Mucosa of descending colon (tissue), 3 donors: ENCODE results near the gene ZBTB46. TPM values are rescaled to one million over a fixed set of nuclear protein-coding genes. Genes with fewer than 3 reads are reported as not detected.

ENCODE experiments used
- ATAC-seq: fragments of 200-7000 bp; cut with Tn5 transposase; one replicate; pipeline ENCODE4 v1.9.1; 2020; ENCODE audit warnings: mild to moderate bottlenecking, moderate library complexity
- DNase-seq, 3 donors: peaks; one replicate each; pipeline ENCODE4 v3.0.0-alpha.2; 2020
- H3K36me3 ChIP-seq: fragments of 200-600 bp; one replicate; pipeline ENCODE4 v1.8.0; 2021; ENCODE audit warnings: low read depth, mild to moderate bottlenecking
- H3K4me1 ChIP-seq: fragments of 200-600 bp; one replicate; pipeline ENCODE4 v1.8.0; 2021; ENCODE audit warnings: low read depth, mild to moderate bottlenecking
- H3K4me3 ChIP-seq: fragments of 200-600 bp; one replicate; pipeline ENCODE4 v1.8.0; 2021; ENCODE audit warnings: mild to moderate bottlenecking
- H3K9me3 ChIP-seq: fragments of 200-600 bp; one replicate; pipeline ENCODE4 v1.8.0; 2021; ENCODE audit warnings: mild to moderate bottlenecking
- intact Hi-C, 2 donors: fragments of 100-400 bp; cut with DNase I in 1 of 2; cut with micrococcal nuclease in 1 of 2; formaldehyde crosslinking; loops; one replicate each; pipeline versions ENCODE4 v1.11.0 to v1.11.1; 2022; cut with DNase I, micrococcal nuclease
- total RNA-seq, 3 donors: library from RNA; stranded (reverse); fragmentation: NEBNext Ultra II Directional in 2 of 3; extraction: Animal tissue kit (Norgen Biotek cat#: 25700) in 2 of 3; gene quantifications; one replicate each; pipeline versions ENCODE4 v1.2.1 to v1.2.4, GENCODE V29; 2021 to 2023
- TF ChIP-seq, protein P1 (sequence below): fragments of 200-600 bp; IDR thresholded peaks from one replicate; pipeline ENCODE4 v1.8.0; 2022; ENCODE audit warnings: antibody characterized with exemption, mild to moderate bottlenecking
- donor health status: DM: no; HTN: no; CAD: no; lungs with moderate emphysema.
- donor health status: DM: no; HTN: no; CAD: no.
- donor health status: DM: no; HTN: yes; CAD: no.

Gene ZBTB46
- total RNA-seq, 3 donors from 2014 or later: 3.1 to 5.7 (median 3.3) TPM

DNA sequence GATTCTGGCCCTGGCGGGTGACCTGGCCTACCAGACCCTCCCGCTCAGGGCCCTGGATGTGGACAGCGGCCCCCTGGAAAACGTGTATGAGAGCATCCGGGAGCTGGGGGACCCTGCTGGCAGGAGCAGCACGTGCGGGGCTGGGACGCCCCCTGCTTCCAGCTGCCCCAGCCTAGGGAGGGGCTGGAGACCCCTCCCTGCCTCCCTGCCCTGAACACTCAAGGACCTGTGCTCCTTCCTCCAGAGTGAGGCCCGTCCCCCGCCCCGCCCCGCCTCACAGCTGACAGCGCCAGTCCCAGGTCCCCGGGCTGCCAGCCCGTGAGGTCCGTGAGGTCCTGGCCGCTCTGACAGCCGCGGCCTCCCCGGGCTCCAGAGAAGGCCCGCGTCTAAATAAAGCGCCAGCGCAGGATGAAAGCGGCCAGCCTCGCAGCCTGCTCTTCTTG is 92.4 kb downstream of the ZBTB46 start:
- peaks cover 43% of the 10 kb centered on the region for H3K4me1 ChIP-seq
- peak; percentile 77 to 88 (median 86) for DNase-seq

DNA sequence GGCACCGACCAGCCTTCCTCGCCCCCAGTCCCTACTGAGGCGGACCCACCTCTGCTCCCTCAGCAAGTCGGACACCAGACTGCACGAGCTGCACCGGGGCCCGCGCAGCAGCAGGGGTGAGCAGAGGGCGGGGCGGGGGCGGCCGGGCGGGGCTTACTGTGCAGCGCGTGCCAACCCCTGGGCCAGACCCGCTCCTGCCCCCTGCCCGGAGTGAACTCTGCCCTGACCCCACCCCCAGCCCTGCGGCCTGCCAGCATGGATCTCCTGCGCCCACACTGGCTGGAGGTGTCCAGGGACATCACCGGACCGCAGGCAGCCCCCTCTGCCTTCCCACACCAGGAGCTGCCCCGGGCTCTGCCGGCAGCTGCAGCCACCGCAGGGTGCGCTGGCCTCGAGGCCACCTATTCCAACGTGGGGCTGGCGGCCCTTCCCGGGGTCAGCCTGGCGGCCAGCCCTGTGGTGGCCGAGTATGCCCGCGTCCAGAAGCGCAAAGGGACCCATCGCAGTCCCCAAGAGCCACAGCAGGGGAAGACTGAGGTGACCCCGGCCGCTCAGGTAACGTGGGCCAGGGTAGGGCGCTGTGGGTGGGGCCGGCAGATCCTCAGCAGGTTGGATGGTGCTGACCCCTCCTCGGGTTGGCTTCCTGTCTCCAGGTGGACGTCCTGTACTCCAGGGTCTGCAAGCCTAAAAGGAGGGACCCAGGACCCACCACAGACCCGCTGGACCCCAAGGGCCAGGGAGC is 92.9 kb downstream of the ZBTB46 start:
- H3K36me3 ChIP-seq: no peaks in the 10 kb centered on the region
- DNase-seq: peak; percentile 43 to 78 (median 71)
- H3K9me3 ChIP-seq: no peaks in the 10 kb centered on the region
- ATAC-seq: peak; percentile 10
- TF ChIP-seq, protein P1, sequence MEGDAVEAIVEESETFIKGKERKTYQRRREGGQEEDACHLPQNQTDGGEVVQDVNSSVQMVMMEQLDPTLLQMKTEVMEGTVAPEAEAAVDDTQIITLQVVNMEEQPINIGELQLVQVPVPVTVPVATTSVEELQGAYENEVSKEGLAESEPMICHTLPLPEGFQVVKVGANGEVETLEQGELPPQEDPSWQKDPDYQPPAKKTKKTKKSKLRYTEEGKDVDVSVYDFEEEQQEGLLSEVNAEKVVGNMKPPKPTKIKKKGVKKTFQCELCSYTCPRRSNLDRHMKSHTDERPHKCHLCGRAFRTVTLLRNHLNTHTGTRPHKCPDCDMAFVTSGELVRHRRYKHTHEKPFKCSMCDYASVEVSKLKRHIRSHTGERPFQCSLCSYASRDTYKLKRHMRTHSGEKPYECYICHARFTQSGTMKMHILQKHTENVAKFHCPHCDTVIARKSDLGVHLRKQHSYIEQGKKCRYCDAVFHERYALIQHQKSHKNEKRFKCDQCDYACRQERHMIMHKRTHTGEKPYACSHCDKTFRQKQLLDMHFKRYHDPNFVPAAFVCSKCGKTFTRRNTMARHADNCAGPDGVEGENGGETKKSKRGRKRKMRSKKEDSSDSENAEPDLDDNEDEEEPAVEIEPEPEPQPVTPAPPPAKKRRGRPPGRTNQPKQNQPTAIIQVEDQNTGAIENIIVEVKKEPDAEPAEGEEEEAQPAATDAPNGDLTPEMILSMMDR: no peak
- H3K4me3 ChIP-seq: no peak overlapping the region
- peaks cover 43% of the 10 kb centered on the region for H3K4me1 ChIP-seq
- intact Hi-C loops: no loop called here

More for the DNA sequence above, 92.4 kb downstream of the ZBTB46 start:
- peaks cover under 1% of the 10 kb centered on the region for H3K36me3 ChIP-seq
- ATAC-seq: peak; percentile 49
- TF ChIP-seq, protein P1: no peak
- no peaks in the 10 kb centered on the region for H3K9me3 ChIP-seq
- intact Hi-C loops: no loop called here
- no peak overlapping the region for H3K4me3 ChIP-seq

GRCh38 chr20:63737695-63737944 is 93.4 kb downstream of the ZBTB46 start:
- TF ChIP-seq, protein P1: no peak
- ATAC-seq (peak; percentile 1), DNase-seq (no peak)
- Histone ChIP-seq H3K36me3 (no peaks in the 10 kb centered on the region), H3K4me3 (no peak overlapping the region), H3K9me3 (no peaks in the 10 kb centered on the region), H3K4me1 (peaks cover 43% of the 10 kb centered on the region)
- intact Hi-C loops: no loop called here

GRCh38 chr20:63736893-63737694 is 94.0 kb downstream of the ZBTB46 start:
- peak; percentile 38 to 80 (median 67) for DNase-seq
- H3K36me3 ChIP-seq: no peaks in the 10 kb centered on the region
- H3K4me3 ChIP-seq: no peak overlapping the region

DNA sequence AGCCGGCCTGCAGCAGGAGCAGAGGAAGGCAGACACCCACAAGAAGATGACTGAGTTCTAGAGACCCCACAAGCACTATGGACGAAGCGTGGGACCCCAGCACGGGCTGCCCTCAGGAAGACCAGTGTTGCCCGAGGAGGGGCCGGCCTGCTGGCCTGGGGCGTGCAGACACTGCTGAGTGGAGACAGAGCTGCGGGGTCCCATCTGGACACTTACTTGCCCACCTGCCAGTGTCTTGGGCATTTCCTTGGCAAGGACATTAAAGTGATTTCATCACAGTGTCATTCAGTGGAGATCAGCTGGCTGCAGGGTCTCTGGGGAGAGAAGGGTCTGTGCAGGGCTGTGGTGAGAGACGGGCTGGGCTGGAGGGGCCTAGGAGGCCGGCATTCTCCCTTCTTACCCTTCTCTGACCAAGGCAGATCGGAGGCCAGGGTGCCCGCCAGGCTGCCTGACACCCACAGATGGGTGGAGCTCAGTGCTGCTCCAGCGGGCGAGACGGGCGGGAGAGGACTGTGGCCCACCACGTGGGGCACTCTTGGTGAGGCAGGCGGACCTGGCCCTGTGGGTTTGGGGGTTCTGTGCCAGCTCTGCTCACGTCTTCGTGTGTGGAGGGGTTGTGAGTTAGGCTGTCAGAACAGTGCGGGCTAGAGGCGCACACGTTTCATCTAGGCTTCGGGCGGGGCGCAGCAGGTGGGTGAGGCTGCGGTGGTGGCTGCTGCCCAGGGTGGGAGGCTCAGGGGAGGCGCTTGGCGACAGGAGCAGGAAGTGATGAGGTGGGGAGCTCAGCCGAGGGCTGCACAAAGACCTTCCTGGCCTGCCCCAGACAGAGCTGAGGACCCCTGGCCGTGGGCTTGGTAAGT is 95.0 kb downstream of the ZBTB46 start, which contains the start of gene LIME1:
TSS of gene LIME1 (plus strand) at position 806 of the 860 bp plus-strand sequence. CDS start 886 bp downstream, outside the sequence.
- intact Hi-C loops: no loop called here
- no peaks in the 10 kb centered on the region for H3K9me3 ChIP-seq
- ATAC-seq (peak; percentile 47), DNase-seq (peak; percentile 77 to 89 (median 86))
- TF ChIP-seq, protein P1: no peak
- no peak within 1 kb of the TSS for H3K4me3 ChIP-seq
- H3K4me1 ChIP-seq: peaks cover 40% of the 10 kb centered on the region
- H3K36me3 ChIP-seq: no peaks in the 10 kb centered on the region

More at GRCh38 chr20:63736893-63737694, 94.0 kb downstream of the ZBTB46 start:
- H3K4me1 ChIP-seq: peaks cover 43% of the 10 kb centered on the region
- TF ChIP-seq, protein P1: no peak
- intact Hi-C loops: no loop called here
- peak; percentile 13 for ATAC-seq
- H3K9me3 ChIP-seq: no peaks in the 10 kb centered on the region
